ENCODE data around the gene MBP.
"Not testable (repeated sequence)": the region's sequence is repeated elsewhere in the genome, so short reads cannot be mapped to it uniquely, and the experiment has no call there.

Gene MBP

GRCh38 chr18:76959605-76960004 lies 173.0 kb downstream of the MBP start:
- DNase-seq, result no peak

GRCh38 chr18:76958692-76959341 lies 173.8 kb downstream of the MBP start:
- DNase-seq, result no peak

GRCh38 chr18:76957384-76958355 lies 174.9 kb downstream of the MBP start:
- no peak for DNase-seq

GRCh38 chr18:76956648-76957047 lies 175.9 kb downstream of the MBP start:
- no peak for DNase-seq

- DNase-seq, result no peak
Observed at GRCh38 chr18:76955524-76956170, 176.9 kb downstream of the MBP start.

GRCh38 chr18:76953583-76954233 lies 178.9 kb downstream of the MBP start:
- no peak for DNase-seq

GRCh38 chr18:76953156-76953555 lies 179.4 kb downstream of the MBP start:
- no peak for DNase-seq

- DNase-seq, result no peak
Observed at GRCh38 chr18:76952747-76953146, 179.8 kb downstream of the MBP start.

- DNase-seq, result no peak
Observed at GRCh38 chr18:76951456-76952247, 180.9 kb downstream of the MBP start.

- DNase-seq, result no peak
Observed at GRCh38 chr18:76948345-76948744, 184.2 kb downstream of the MBP start.

GRCh38 chr18:76944346-76944745 lies 188.2 kb downstream of the MBP start:
- not testable (repeated sequence) for DNase-seq

GRCh38 chr18:76943542-76944339 lies 188.8 kb downstream of the MBP start:
- no peak for DNase-seq

- no peak for DNase-seq
Observed at GRCh38 chr18:76941284-76941683, 191.3 kb downstream of the MBP start.

- no peak for DNase-seq
Observed at GRCh38 chr18:76938619-76939018, 194.0 kb downstream of the MBP start.

GRCh38 chr18:76937597-76937996 lies 195.0 kb downstream of the MBP start:
- no peak for DNase-seq

GRCh38 chr18:76936877-76937276 lies 195.7 kb downstream of the MBP start:
- DNase-seq, result no peak

GRCh38 chr18:76935722-76936337 lies 196.8 kb downstream of the MBP start:
- DNase-seq, result no peak

- DNase-seq, result no peak
Observed at GRCh38 chr18:76932026-76932819, 200.4 kb downstream of the MBP start.

- DNase-seq, result no peak
Observed at GRCh38 chr18:76931171-76931570, 201.4 kb downstream of the MBP start.

Data from activated CD4-positive, alpha-beta T cell treated with anti-CD3 and anti-CD28 coated beads for 1 hour (primary cell).